ENCODE results near the gene ALX3.

Gene ALX3

GRCh38 chr1:110070671-110071242 is at the start of gene ALX3:
Gene ALX3 (minus strand): TSS chr1:110070672. CDS start chr1:110070612, 60 bp downstream.
- no peak for DNase-seq

GRCh38 chr1:110119843-110120242 is 49.4 kb upstream of the ALX3 start:
- no peak for DNase-seq

GRCh38 chr1:110118636-110119396 is 48.3 kb upstream of the ALX3 start:
- DNase-seq: peak; percentile 40

GRCh38 chr1:110114784-110115183 is 44.3 kb upstream of the ALX3 start:
- DNase-seq: no peak

DNA sequence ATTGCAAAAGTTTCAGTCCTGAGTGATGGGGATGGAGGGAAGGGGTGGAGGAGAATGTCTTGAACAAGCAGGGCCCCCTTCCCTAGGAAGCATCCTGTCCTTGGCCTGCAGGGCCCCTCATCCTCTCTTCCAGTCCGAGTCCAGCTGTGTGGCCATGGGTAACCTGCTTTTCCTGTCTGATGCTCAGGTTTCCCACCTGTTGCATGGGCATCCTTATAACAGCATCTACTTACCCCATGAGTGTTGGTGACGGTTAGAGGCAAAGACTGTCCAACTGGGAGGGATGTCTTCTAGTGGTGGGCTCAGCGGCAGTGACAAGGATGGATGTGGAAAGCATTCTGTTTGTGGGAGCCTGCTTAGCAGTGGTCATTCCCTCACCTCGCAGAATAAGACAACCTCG is 43.7 kb upstream of the ALX3 start:
- no peak for DNase-seq

DNA sequence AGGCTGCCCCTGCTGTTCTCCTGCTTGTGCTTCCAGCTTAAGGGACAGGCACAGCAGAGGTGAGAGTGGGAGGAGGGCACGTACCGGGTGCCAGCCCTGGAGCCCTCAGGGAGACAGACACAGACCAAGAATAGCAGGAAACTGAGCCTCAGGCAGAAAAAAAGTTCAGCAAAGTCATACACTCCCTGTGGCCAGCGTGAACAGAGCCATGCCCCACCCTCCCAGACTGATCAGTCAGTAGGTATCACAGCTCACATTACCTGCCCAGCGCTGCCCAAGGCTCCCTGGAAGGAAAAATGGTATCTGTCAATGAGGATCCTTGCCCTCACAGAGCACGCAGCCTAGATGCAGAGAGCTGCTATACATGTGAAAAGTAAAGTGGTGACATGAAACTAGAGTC is 43.1 kb upstream of the ALX3 start:
- DNase-seq: no peak

GRCh38 chr1:110112656-110113055 is 42.2 kb upstream of the ALX3 start:
- no peak for DNase-seq

DNA sequence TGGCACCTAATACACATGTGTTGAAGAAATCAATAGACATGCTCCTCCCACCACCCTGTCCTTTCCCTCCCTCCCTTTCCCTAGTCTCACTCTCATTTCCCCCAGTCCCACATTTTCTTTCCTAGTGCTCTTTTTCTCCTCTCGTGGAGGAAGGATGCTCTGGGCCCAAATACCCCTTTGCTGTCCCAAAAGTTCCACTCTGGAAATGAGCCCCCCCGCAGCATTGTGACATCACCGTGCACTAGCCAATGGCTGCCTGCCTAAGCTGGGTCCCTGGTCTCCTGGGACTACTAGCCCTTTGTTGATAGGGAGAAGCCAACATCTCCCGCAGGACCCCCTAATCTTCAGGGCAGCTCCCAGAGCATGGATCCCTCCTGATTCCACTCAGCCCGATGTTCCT is 41.7 kb upstream of the ALX3 start, which contains the start of gene UBL4B:
Gene UBL4B, plus strand, starts transcription at position 301 of the 400 bp plus-strand sequence. Its CDS starts 92 bp downstream, at position 393.
- no peak for DNase-seq

GRCh38 chr1:110111081-110111480 is 40.6 kb upstream of the ALX3 start:
- no peak for DNase-seq

GRCh38 chr1:110107867-110108469 is 37.5 kb upstream of the ALX3 start:
- no peak for DNase-seq

DNA sequence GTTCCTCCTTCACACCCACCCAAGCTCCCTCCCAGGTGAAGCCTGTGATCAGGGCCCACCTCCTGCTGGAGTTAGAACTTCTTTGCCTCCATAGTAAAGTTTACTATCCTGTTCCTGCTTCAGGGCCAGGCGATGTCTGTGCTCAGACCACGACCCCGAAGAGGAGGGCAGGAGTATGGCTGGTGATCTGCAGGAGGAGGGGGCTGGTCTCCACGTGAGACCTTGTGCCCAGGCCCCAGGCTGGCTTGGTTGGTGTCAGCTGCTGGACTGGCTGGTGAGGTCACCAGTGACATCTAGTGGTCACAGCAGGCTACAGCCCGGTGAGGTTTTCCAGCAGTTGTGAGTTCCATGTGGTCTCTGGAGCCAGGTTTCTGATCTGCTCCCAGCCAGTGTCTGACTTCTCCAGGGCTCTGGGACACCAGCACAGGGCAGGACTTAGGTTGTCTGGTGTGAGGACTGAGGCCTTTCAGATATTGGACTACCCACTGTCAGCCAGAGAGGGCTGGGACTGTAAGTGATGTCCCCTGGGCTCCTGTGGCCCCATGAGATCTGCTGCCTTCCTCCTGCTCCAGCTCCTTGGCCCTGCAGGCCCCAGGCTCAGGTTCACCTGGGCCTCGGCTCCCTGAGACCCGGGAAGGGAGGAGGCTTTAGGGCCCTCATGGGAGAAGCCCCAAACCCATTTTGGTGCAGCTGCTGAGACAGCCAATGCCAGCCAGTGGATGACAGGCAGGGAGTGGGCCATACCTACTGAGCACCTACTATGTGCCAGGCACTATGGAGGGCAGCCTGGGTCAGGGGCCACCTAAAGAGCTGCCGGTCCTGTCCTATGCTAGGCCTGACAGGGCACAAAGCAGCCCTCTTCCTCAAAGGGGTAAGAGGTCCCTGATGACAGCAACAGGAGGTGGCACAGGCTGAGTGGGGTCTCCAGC is 35.8 kb upstream of the ALX3 start:
- peak; percentile 74 for DNase-seq

GRCh38 chr1:110102081-110102480 is 31.6 kb upstream of the ALX3 start:
- no peak for DNase-seq

GRCh38 chr1:110100335-110100734 is 29.9 kb upstream of the ALX3 start:
- DNase-seq: no peak

DNA sequence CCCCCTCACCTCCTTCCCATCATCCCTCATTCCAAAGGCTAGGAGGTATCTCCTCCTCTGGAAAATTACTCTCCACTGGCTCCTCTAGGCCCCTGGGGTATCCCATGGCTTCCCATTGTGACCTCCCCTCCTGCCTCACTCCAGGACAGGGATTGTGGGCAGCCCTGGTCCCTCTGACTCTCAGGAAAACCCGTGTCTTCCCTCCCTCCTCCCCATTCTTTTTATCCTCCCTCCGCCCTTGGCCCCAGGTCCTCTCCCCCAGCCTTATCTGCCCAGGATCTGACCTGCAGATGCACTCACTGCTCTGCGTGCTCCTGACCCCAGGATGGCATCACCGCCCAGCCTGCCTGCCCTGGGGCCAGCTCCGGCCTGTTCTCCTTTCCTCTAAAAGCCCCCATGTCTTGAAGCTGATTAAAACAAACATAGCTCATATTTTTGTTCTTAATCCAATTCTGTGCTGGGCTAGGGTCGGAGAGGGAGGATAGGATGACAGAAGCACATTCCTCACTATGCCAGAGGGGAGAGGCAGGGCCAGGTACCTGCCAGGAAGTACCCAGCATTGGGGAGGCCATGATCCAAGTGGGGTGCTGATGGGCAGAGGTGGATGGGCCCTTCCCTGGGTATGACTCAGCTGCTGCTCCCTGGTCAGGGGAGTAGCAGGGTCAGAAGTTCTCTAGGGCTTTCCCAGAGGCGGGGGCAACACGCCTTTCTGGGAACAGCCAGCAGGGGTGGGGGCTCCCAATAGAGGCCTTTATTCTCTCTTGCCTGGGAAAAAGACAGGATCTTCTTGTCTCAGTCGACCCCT is 28.0 kb upstream of the ALX3 start:
- no peak for DNase-seq

- DNase-seq: no peak
Observed at GRCh38 chr1:110097507-110098221, 27.2 kb upstream of the ALX3 start.

- no peak for DNase-seq
Observed at GRCh38 chr1:110094931-110095654, 24.6 kb upstream of the ALX3 start.

DNA sequence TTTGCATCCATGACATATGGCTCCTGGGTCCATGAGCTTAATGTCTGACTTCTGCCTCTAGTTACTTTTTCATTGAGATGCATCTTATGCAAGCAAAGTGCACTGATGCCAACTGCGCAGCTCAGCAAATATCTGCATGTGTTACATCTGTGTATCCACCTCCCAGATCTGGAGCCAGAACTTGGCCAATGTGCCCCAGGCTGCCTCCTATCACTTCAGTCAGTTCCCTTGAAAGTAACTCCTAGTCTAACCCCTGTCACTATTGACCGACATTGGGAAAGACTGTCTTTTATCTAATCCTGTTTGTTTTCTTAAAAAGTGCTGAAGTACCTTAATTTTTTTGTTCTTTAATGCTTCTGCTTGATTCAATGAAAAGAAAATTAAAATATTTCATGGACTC is 22.5 kb upstream of the ALX3 start:
- no peak for DNase-seq

GRCh38 chr1:110091791-110092190 is 21.3 kb upstream of the ALX3 start:
- DNase-seq: no peak

GRCh38 chr1:110091381-110091780 is 20.9 kb upstream of the ALX3 start:
- no peak for DNase-seq

DNA sequence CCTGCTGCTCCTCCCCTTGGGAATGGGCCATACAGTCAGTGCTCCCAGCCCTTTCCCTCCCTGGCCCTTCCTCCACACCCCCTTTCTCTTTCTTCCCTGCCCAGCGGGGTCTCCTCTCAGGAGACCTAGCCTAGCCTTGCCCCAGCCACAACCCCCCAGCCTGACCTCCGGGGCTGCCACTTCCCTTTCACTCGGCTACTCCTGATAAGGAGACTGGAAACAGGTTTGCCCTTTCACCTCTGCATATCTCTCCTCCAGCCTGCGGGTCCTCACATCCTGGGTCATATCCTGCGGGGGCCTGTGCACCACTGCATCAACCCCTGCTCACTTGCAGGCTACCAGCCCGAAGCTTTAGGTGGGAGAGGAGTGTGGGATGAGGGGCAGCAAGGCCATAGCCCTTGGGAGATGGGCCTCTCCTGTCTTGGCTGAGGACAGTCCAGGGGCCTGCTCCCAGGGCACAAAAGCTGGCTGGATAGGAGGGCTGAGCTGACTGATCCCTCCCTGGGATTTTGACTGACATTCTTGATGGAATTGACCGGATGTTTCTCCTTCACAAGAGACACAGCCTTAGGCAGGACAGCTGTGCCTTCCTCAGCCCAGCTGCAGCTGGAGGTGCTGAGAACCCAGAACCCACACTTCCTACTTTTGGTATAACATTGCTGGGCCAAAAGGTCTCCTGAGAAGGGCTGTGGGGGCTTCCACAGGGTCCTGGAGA is 19.2 kb upstream of the ALX3 start:
- no peak for DNase-seq

All from stimulated activated CD4-positive, alpha-beta T cell treated with anti-CD3 and anti-CD28 coated beads, Interleukin-15, amount 100 ng/mL, for 24 hours (primary cell).